ENCODE measurements around the gene SEMA4D. TPM values are rescaled to one million over a fixed set of nuclear protein-coding genes. Genes with fewer than 3 reads are reported as not detected.

SEMA4D gene
- total RNA-seq, 1 experiment from 2014 or later = 48.4 TPM

GRCh38 chr9:89500008-89500407, 2.1 kb upstream of the SEMA4D start:
- Histone ChIP-seq H3K9me2 (ENCODE audit: insufficient read depth) (no peaks in the 10 kb centered on the region), H3K4me3 (no peak overlapping the region), H3K36me3 (ENCODE audit: low read depth) (no peaks in the 10 kb centered on the region), H3K27me3 (ENCODE audit: insufficient read depth, low read depth) (no peaks in the 10 kb centered on the region), H3K4me2 (no peak overlapping the region), H3K4me1 (replicated peaks; ENCODE audit: insufficient read depth) (peaks cover 11% of the 10 kb centered on the region; the same call in 1 of the 2 replicates), H3F3A (ENCODE audit: insufficient read depth, low read depth) (no peaks in the 10 kb centered on the region; the same call in 1 of the 2 replicates), H3K9me3 (ENCODE audit: insufficient read depth, low read depth) (no peaks in the 10 kb centered on the region), H3K27ac (no peak overlapping the region), H4K20me1 (ENCODE audit: insufficient read depth) (no peaks in the 10 kb centered on the region; the same call in 1 of the 2 replicates), H2AFZ (no peak overlapping the region), H3K79me2 (ENCODE audit: low read depth) (peaks cover 15% of the 10 kb centered on the region)
- BruUV-seq (replicated peaks) = no TSS peak
- ChIA-PET POLR2A (ENCODE audit: unreplicated experiment) (no interaction called here), CTCF (no interaction called here)
- intact Hi-C loops (cut with micrococcal nuclease; ENCODE audit: unreplicated experiment) = no loop called here
- TF ChIP-seq CTCF (conservative IDR thresholded peaks at IDR 0.05) (no peak), EZH2 (IDR thresholded peaks at IDR 0.05; ENCODE audit: low read depth) (no peak)
- no peak for DNase-seq

- Histone ChIP-seq H3K4me2 (no peak overlapping the region), H3K9me3 (ENCODE audit: insufficient read depth, low read depth) (no peaks in the 10 kb centered on the region), H3F3A (ENCODE audit: insufficient read depth, low read depth) (no peaks in the 10 kb centered on the region; the same call in 1 of the 2 replicates), H3K4me1 (replicated peaks; ENCODE audit: insufficient read depth) (peaks cover 11% of the 10 kb centered on the region; the same call in 1 of the 2 replicates), H3K79me2 (ENCODE audit: low read depth) (peaks cover 24% of the 10 kb centered on the region), H3K27me3 (ENCODE audit: insufficient read depth, low read depth) (no peaks in the 10 kb centered on the region), H3K4me3 (no peak overlapping the region), H3K9me2 (ENCODE audit: insufficient read depth) (no peaks in the 10 kb centered on the region), H2AFZ (no peak overlapping the region), H3K36me3 (ENCODE audit: low read depth) (no peaks in the 10 kb centered on the region), H4K20me1 (ENCODE audit: insufficient read depth) (peaks cover 6% of the 10 kb centered on the region; the same call in 1 of the 2 replicates), H3K27ac (no peak overlapping the region)
- CTCF ChIA-PET = no interaction called here
- POLR2A ChIA-PET (ENCODE audit: unreplicated experiment) = no interaction called here
- no peak for DNase-seq
- BruUV-seq (replicated peaks) = no TSS peak
- TF ChIP-seq CTCF (conservative IDR thresholded peaks at IDR 0.05) (no peak), EZH2 (IDR thresholded peaks at IDR 0.05; ENCODE audit: low read depth) (no peak)
- intact Hi-C loops (cut with micrococcal nuclease; ENCODE audit: unreplicated experiment) = loop anchor here (1.0 to 5.0 kb wide), 2 partner anchors 20 to 62 kb away; no protein-coding TSS in a partner anchor
Observed at GRCh38 chr9:89498852-89499480, 1.1 kb upstream of the SEMA4D start.

GRCh38 chr9:89497257-89497963, 503 bp downstream of the SEMA4D start:
- peaks cover 11% of the 10 kb centered on the region; the same call in 1 of the 2 replicates for H3K4me1 ChIP-seq (replicated peaks; ENCODE audit: insufficient read depth)
- H3K4me3 ChIP-seq = peak overlapping the region; percentile 83
- H3K9me2 ChIP-seq (ENCODE audit: insufficient read depth) = no peaks in the 10 kb centered on the region
- H3K27ac ChIP-seq = no peak overlapping the region
- TF ChIP-seq CTCF (conservative IDR thresholded peaks at IDR 0.05) (no peak), EZH2 (IDR thresholded peaks at IDR 0.05; ENCODE audit: low read depth) (no peak)
- H3K27me3 ChIP-seq (ENCODE audit: insufficient read depth, low read depth) = no peaks in the 10 kb centered on the region
- H3K79me2 ChIP-seq (ENCODE audit: low read depth) = peaks cover 26% of the 10 kb centered on the region
- peaks cover 6% of the 10 kb centered on the region; the same call in 1 of the 2 replicates for H4K20me1 ChIP-seq (ENCODE audit: insufficient read depth)
- no peaks in the 10 kb centered on the region; the same call in 1 of the 2 replicates for H3F3A ChIP-seq (ENCODE audit: insufficient read depth, low read depth)
- peak in 1 of 2 experiments; percentile 49 for DNase-seq
- ChIA-PET POLR2A (ENCODE audit: unreplicated experiment) (no interaction called here), CTCF (no interaction called here)
- no peaks in the 10 kb centered on the region for H3K9me3 ChIP-seq (ENCODE audit: insufficient read depth, low read depth)
- peak overlapping the region; percentile 81; the same call in 1 of the 2 replicates for H2AFZ ChIP-seq
- peak overlapping the region; percentile 88 for H3K4me2 ChIP-seq
- no peaks in the 10 kb centered on the region for H3K36me3 ChIP-seq (ENCODE audit: low read depth)
- intact Hi-C loops (cut with micrococcal nuclease; ENCODE audit: unreplicated experiment) = loop anchor here (5.0 kb wide), 1 partner anchor 60 kb away; no protein-coding TSS in a partner anchor
- BruUV-seq (replicated peaks) = no TSS peak

Measured in PC-9 (cell line).